Measurements from ENCODE around the gene UNC5C. TPM values are rescaled to one million over a fixed set of nuclear protein-coding genes. Genes with fewer than 3 reads are reported as not detected.
A peak's percentile ranks its signal among the peaks of the same experiment; 100 is the strongest.

The UNC5C gene
- total and polyA plus RNA-seq, 8 donors = 0.13 to 14.3 (median 2.0) TPM

DNA sequence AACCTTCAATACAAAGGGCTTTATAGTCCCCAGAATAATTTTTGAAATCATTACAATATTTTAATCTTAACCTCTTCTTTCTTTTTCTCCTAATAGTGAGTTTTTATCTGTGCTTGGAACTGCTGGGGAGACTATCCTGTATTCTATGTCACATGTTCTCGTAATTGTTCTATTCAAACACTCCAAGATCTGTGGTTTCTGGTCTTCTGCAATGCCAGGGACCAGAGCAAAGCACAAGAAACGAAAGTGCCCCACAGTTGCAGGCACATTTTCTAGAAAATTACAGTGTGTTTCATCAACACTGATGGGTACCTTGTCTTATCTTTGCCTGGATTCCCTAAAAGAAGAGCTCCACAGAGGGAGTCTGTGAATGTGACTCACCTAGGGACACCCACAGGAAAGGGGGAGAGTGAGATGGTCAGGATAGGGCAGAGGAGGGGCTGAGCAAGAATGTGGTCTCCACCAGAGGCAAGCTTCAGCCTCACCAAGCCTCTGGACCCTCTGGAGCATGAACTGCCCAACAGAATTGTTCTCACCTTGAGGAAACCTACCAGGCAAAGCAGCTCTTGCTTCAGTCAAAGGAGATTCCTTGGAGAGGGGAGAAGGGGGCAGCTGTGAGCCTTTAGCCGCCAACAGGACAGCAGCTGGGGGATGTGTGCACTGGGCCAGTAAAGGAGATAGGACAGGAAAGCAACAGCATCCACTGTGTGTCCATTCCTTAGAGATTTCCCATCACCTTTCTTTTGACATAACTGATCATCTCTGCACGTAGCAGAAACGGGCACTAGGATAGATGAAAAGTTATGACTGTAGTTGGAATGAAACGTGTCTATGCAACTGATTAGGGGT, 25.9 kb downstream of the UNC5C start:
- intact Hi-C loops (cut with DNase I; ENCODE audit: low total_unique reads) = no loop called here
- Histone ChIP-seq H3K4me1 (no peaks in the 10 kb centered on the region), H3K27ac (no peak overlapping the region), H3K27me3 (no peaks in the 10 kb centered on the region), H3K9me3 (no peaks in the 10 kb centered on the region), H3K4me3 (no peak overlapping the region), H3K36me3 (no peaks in the 10 kb centered on the region)
- no peak for TF ChIP-seq CTCF (IDR thresholded peaks at IDR 0.05)
- no peak for TF ChIP-seq POLR2A (IDR thresholded peaks at IDR 0.05)
- no peak for TF ChIP-seq EP300 (IDR thresholded peaks at IDR 0.05)
- TF ChIP-seq POLR2AphosphoS5 (IDR thresholded peaks at IDR 0.05) = no peak
- WGBS, 5 donors = 71 to 81% (median 78%) methylated on average over 6 of the region's 6 CpGs
- DNase-seq = no peak

DNA sequence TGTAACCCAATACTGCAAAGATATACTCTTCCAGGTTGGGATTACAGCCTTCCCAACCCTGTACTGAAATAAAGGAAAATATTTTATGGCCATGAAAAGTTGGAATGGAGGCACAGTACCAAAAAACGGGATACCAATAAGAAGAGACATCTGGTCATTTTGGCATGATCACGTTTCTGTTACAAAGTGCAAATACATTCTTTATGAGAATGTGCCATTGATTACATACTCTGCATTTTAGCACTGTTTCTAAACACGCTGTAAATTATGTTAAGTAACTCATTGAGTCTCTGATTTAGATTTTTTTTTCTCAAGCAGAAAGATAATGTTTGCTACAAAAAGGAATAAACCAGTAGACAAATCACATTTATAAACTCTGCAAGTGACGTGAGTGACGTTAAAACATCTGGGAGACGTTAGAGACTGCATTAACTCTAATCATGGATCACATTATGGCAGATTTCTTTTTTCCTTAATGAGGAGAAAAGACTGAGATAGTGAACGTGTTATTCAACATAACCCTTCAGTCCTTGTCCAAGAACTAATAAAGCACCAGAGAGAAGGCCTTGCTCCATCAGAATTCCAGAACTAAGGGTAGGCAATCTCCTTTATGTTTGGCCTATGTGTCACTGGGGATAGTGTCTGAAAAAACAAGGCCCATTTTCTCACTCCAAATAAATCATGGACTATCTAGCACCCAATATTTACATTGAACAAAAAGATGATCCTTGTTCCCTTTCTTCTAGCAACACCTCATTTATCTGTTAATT, 31.0 kb downstream of the UNC5C start:
- intact Hi-C loops (cut with DNase I; ENCODE audit: low total_unique reads) = no loop called here
- no peak for TF ChIP-seq POLR2A (IDR thresholded peaks at IDR 0.05)
- TF ChIP-seq POLR2AphosphoS5 (IDR thresholded peaks at IDR 0.05) = no peak
- peak in 1 of 2 donors; percentile 32 for DNase-seq
- H3K9me3 ChIP-seq = no peaks in the 10 kb centered on the region
- WGBS, 5 donors = 55 to 69% (median 65%) methylated on average over 7 of the region's 7 CpGs
- H3K27ac ChIP-seq = no peak overlapping the region
- no peaks in the 10 kb centered on the region for H3K4me1 ChIP-seq
- H3K36me3 ChIP-seq = no peaks in the 10 kb centered on the region
- H3K27me3 ChIP-seq = no peaks in the 10 kb centered on the region
- no peak overlapping the region for H3K4me3 ChIP-seq

- Histone ChIP-seq H3K36me3 (no peaks in the 10 kb centered on the region), H3K4me1 (no peaks in the 10 kb centered on the region), H3K4me3 (no peak overlapping the region), H3K27ac (peak overlapping the region in 3 of 5 donors; percentile 20 to 68 (median 46)), H3K27me3 (no peaks in the 10 kb centered on the region), H3K9me3 (no peaks in the 10 kb centered on the region)
- intact Hi-C loops (cut with DNase I; ENCODE audit: low total_unique reads) = no loop called here
- DNase-seq = peak in 1 of 2 donors; percentile 52
- TF ChIP-seq POLR2A (IDR thresholded peaks at IDR 0.05) = no peak
- no peak for TF ChIP-seq CTCF (IDR thresholded peaks at IDR 0.05)
- no peak for TF ChIP-seq POLR2AphosphoS5 (IDR thresholded peaks at IDR 0.05)
- no peak for TF ChIP-seq EP300 (IDR thresholded peaks at IDR 0.05)
- WGBS, 5 donors = 71 to 80% (median 75%) methylated on average over 10 of the region's 10 CpGs
Measured at GRCh38 chr4:95516528-95517017, 32.2 kb downstream of the UNC5C start.

DNA sequence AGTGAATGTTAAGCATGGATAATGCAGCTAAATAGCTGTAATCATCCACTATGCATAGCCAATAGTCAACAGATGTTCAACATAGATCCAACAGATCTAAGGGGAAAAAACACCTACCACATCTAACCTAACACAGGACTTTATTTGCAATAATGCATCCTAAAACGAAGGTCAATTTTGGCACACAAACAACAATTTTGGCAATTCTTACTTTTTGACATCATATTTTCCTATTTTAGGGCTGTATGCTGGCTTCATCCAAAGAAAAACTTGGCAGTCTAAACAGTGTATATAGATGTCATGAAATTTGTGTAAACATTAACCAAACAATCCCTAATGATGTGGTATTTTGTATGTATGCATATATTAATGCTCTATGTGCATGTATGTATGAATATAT, 33.2 kb downstream of the UNC5C start:
- H3K4me3 ChIP-seq = no peak overlapping the region
- H3K27ac ChIP-seq = no peak overlapping the region
- TF ChIP-seq CTCF (IDR thresholded peaks at IDR 0.05) = no peak
- TF ChIP-seq POLR2A (IDR thresholded peaks at IDR 0.05) = no peak
- TF ChIP-seq POLR2AphosphoS5 (IDR thresholded peaks at IDR 0.05) = no peak
- TF ChIP-seq EP300 (IDR thresholded peaks at IDR 0.05) = no peak
- no peak for DNase-seq
- H3K9me3 ChIP-seq = no peaks in the 10 kb centered on the region
- no peaks in the 10 kb centered on the region for H3K36me3 ChIP-seq
- no peaks in the 10 kb centered on the region for H3K27me3 ChIP-seq
- intact Hi-C loops (cut with DNase I; ENCODE audit: low total_unique reads) = no loop called here
- 47 to 59% (median 54%) methylated on average over 1 of the region's 1 CpG for WGBS, 5 donors
- peaks cover 0 to under 1% (median 0%) of the 10 kb centered on the region in 4 donors for H3K4me1 ChIP-seq
